Left renal cortex interstitium (tissue), 4 donors: ENCODE measurements around the gene DTNB. TPM values are rescaled to one million over a fixed set of nuclear protein-coding genes. Genes with fewer than 3 reads are reported as not detected.
A peak's percentile ranks its signal among the peaks of the same experiment; 100 is the strongest.
"Not testable (repeated sequence)": the region's sequence is repeated elsewhere in the genome, so short reads cannot be mapped to it uniquely, and the experiment has no call there.

Experiments
- DNase-seq, 4 donors: peaks; one replicate each; pipeline ENCODE4 v3.0.0-alpha.2; 2013; ENCODE audit warnings: low read depth in 4 of 4, low spot score in 2 of 4, missing footprints in 1 of 4
- polyA plus RNA-seq, 4 donors: library from polyadenylated mRNA; unstranded; fragments of 120-200 nt; gene quantifications; one replicate each; pipeline ENCODE4 v1.2.1, GENCODE V29; 2013; ENCODE audit not compliant: insufficient read length in 4 of 4

DTNB gene
- polyA plus RNA-seq, 4 donors = 19.2 to 23.3 (median 21.5) TPM

- DNase-seq = not testable (repeated sequence)
Observed at GRCh38 chr2:25633801-25634200, 39.6 kb downstream of the DTNB start.

- DNase-seq = no peak
Observed at GRCh38 chr2:25632396-25632795, 41.0 kb downstream of the DTNB start.

GRCh38 chr2:25624635-25625034, 48.7 kb downstream of the DTNB start:
- no peak for DNase-seq

- DNase-seq = no peak
Observed at GRCh38 chr2:25623361-25623760, 50.0 kb downstream of the DTNB start.

GRCh38 chr2:25620711-25621110, 52.7 kb downstream of the DTNB start:
- DNase-seq = no peak

- DNase-seq = no peak
Observed at GRCh38 chr2:25620077-25620476, 53.3 kb downstream of the DTNB start.

GRCh38 chr2:25619185-25619584, 54.2 kb downstream of the DTNB start:
- DNase-seq = no peak

- DNase-seq = no peak
Observed at GRCh38 chr2:25618676-25619075, 54.7 kb downstream of the DTNB start.

- peak in 1 of 4 donors; percentile 29 for DNase-seq
Observed at GRCh38 chr2:25617948-25618646, 55.3 kb downstream of the DTNB start.

GRCh38 chr2:25615920-25616319, 57.5 kb downstream of the DTNB start:
- DNase-seq = no peak

- no peak for DNase-seq
Observed at GRCh38 chr2:25615386-25615785, 58.0 kb downstream of the DTNB start.

GRCh38 chr2:25614711-25615110, 58.7 kb downstream of the DTNB start:
- DNase-seq = no peak

GRCh38 chr2:25608718-25609117, 64.7 kb downstream of the DTNB start:
- DNase-seq = no peak

GRCh38 chr2:25606892-25607291, 66.5 kb downstream of the DTNB start:
- no peak for DNase-seq

GRCh38 chr2:25602333-25602723, 71.0 kb downstream of the DTNB start:
- DNase-seq = no peak

- DNase-seq = not testable (repeated sequence)
Observed at GRCh38 chr2:25601711-25602332, 71.6 kb downstream of the DTNB start.

- no peak for DNase-seq
Observed at GRCh38 chr2:25598911-25599310, 74.5 kb downstream of the DTNB start.

GRCh38 chr2:25598332-25598731, 75.0 kb downstream of the DTNB start:
- DNase-seq = no peak

GRCh38 chr2:25597881-25598280, 75.5 kb downstream of the DTNB start:
- DNase-seq = no peak

GRCh38 chr2:25596516-25597244, 76.7 kb downstream of the DTNB start:
- DNase-seq = no peak

- DNase-seq = no peak
Observed at GRCh38 chr2:25595393-25595792, 78.0 kb downstream of the DTNB start.

GRCh38 chr2:25594991-25595390, 78.4 kb downstream of the DTNB start:
- no peak for DNase-seq
